Measurements from ENCODE around the gene PIP5K1B.

DNA sequence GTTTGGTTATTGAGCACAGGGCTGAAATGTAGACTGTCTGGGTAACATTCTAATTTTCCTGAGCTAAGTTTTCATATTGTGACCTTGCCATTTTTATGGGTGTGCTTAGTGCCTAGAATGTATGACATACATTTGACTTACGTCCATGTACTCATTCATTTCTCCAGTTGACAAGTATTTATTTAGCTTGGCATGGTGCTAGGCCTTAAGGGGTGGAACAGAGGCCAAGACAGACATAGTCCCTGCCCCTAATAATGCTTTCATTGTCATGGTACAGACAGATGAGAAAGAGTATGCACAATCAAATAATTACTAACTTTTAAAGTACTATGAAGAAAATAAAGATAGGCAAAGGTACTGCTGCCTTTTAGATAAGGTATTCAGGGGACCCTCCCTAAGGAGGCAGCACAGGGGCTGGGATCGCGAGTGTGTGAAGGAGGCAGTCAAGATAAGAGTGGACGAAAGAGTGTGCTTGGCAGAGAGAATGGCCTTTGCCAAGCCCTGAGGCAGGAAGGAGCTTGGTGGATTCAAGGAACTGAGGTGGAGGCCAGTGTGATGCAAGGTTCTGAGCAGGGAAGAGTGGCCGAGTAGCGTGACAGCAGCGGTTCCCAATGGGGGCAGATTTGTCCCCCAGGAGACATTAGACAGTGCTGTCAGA lies 128.0 kb downstream of the PIP5K1B start:
- TF ChIP-seq EZH2 (IDR thresholded peaks at IDR 0.05; ENCODE audit: low read length, unreplicated experiment) (no peak), CTCF (conservative IDR thresholded peaks at IDR 0.05; ENCODE audit: low read depth, low read length) (no peak), EZH2phosphoT487 (IDR thresholded peaks at IDR 0.05; ENCODE audit: borderline replicate concordance, low read length) (no peak)

Data from PC-3 (cell line).